ENCODE measurements around the gene PXN.

DNA sequence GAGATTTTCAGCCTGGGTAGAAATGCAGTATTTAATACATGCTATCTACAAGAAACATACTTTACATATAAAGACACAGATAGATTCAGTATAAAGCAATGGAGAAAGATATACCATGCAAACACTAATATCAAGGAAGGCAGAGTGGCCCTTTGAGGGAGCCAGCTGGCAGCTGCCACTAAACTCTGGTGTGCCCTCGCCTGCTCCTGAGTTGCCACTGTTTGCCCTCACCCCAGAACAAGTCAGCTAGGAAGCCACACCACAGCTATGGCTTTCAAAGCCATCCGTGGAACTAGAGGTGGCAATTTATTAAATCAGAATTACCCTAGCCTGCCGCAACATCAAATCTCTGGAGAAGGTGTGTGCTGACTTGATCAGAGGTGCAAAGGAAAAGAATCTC is 18.3 kb downstream of the PXN start:
- TF ChIP-seq ZNF138 (tag by site-specific recombination; IDR thresholded peaks at IDR 0.05; ENCODE audit: borderline replicate concordance) = no peak
- TF ChIP-seq ZNF433 (tag by site-specific recombination; IDR thresholded peaks at IDR 0.05; ENCODE audit: low read depth) = no peak
- TF ChIP-seq, protein P1, sequence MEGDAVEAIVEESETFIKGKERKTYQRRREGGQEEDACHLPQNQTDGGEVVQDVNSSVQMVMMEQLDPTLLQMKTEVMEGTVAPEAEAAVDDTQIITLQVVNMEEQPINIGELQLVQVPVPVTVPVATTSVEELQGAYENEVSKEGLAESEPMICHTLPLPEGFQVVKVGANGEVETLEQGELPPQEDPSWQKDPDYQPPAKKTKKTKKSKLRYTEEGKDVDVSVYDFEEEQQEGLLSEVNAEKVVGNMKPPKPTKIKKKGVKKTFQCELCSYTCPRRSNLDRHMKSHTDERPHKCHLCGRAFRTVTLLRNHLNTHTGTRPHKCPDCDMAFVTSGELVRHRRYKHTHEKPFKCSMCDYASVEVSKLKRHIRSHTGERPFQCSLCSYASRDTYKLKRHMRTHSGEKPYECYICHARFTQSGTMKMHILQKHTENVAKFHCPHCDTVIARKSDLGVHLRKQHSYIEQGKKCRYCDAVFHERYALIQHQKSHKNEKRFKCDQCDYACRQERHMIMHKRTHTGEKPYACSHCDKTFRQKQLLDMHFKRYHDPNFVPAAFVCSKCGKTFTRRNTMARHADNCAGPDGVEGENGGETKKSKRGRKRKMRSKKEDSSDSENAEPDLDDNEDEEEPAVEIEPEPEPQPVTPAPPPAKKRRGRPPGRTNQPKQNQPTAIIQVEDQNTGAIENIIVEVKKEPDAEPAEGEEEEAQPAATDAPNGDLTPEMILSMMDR (tag by site-specific recombination; IDR thresholded peaks at IDR 0.05) = no peak
- TF ChIP-seq, protein P2, sequence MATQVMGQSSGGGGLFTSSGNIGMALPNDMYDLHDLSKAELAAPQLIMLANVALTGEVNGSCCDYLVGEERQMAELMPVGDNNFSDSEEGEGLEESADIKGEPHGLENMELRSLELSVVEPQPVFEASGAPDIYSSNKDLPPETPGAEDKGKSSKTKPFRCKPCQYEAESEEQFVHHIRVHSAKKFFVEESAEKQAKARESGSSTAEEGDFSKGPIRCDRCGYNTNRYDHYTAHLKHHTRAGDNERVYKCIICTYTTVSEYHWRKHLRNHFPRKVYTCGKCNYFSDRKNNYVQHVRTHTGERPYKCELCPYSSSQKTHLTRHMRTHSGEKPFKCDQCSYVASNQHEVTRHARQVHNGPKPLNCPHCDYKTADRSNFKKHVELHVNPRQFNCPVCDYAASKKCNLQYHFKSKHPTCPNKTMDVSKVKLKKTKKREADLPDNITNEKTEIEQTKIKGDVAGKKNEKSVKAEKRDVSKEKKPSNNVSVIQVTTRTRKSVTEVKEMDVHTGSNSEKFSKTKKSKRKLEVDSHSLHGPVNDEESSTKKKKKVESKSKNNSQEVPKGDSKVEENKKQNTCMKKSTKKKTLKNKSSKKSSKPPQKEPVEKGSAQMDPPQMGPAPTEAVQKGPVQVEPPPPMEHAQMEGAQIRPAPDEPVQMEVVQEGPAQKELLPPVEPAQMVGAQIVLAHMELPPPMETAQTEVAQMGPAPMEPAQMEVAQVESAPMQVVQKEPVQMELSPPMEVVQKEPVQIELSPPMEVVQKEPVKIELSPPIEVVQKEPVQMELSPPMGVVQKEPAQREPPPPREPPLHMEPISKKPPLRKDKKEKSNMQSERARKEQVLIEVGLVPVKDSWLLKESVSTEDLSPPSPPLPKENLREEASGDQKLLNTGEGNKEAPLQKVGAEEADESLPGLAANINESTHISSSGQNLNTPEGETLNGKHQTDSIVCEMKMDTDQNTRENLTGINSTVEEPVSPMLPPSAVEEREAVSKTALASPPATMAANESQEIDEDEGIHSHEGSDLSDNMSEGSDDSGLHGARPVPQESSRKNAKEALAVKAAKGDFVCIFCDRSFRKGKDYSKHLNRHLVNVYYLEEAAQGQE (tag by site-specific recombination; IDR thresholded peaks at IDR 0.05) = no peak
- no peak for TF ChIP-seq MZF1 (tag by site-specific recombination; IDR thresholded peaks at IDR 0.05; ENCODE audit: borderline replicate concordance)
- no peak for TF ChIP-seq ZNF791 (tag by site-specific recombination; IDR thresholded peaks at IDR 0.05)
- TF ChIP-seq KLF9 (tag by site-specific recombination; IDR thresholded peaks at IDR 0.05; ENCODE audit: low read depth) = no peak
- TF ChIP-seq, protein P3, sequence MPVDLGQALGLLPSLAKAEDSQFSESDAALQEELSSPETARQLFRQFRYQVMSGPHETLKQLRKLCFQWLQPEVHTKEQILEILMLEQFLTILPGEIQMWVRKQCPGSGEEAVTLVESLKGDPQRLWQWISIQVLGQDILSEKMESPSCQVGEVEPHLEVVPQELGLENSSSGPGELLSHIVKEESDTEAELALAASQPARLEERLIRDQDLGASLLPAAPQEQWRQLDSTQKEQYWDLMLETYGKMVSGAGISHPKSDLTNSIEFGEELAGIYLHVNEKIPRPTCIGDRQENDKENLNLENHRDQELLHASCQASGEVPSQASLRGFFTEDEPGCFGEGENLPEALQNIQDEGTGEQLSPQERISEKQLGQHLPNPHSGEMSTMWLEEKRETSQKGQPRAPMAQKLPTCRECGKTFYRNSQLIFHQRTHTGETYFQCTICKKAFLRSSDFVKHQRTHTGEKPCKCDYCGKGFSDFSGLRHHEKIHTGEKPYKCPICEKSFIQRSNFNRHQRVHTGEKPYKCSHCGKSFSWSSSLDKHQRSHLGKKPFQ (tag by site-specific recombination; IDR thresholded peaks at IDR 0.05) = no peak
- no peak for TF ChIP-seq HOXC10 (CRISPR knock-in tag; IDR thresholded peaks at IDR 0.05)

Data from HEK293 (cell line).